Activated CD4-positive, CD25-positive, alpha-beta regulatory T cell (primary cell): ENCODE measurements around the gene DHRSX.
"Not testable (repeated sequence)": the region's sequence is repeated elsewhere in the genome, so short reads cannot be mapped to it uniquely, and the experiment has no call there.

Experiments used
- DNase-seq, 4 experiments: peaks; one replicate each; lab custom pipeline; 2025; lab: John Stamatoyannopoulos, UW

The DHRSX gene

GRCh38 chrX:2315434-2315833, 185.3 kb downstream of the DHRSX start:
- DNase-seq: no peak

- no peak for DNase-seq
Observed at GRCh38 chrX:2314831-2315365, 185.9 kb downstream of the DHRSX start.

- no peak for DNase-seq
Observed at GRCh38 chrX:2313864-2314640, 186.7 kb downstream of the DHRSX start.

- DNase-seq: not testable (repeated sequence)
Observed at GRCh38 chrX:2312061-2312591, 188.7 kb downstream of the DHRSX start.

DNA sequence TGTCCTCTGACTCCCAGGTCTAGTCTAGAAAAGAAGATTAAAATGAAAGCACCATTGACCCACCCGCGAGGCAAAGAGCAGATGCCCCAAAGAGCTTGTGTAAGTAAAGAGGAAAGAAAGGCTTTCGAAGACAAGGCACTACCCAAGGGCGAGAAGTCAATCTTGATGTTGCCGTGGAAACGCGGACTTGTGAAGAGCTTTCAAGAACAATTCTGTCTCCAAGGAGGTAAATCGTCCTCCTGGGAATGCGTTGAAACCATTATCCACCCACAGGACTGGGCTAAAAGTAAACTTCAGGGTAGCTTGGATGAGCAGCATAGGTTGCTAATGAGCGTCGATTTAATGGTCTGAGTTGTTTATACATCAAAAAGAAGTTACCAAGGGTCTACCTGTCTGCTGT, 189.3 kb downstream of the DHRSX start:
- DNase-seq: no peak

- DNase-seq: no peak
Observed at GRCh38 chrX:2301901-2302300, 198.9 kb downstream of the DHRSX start.

DNA sequence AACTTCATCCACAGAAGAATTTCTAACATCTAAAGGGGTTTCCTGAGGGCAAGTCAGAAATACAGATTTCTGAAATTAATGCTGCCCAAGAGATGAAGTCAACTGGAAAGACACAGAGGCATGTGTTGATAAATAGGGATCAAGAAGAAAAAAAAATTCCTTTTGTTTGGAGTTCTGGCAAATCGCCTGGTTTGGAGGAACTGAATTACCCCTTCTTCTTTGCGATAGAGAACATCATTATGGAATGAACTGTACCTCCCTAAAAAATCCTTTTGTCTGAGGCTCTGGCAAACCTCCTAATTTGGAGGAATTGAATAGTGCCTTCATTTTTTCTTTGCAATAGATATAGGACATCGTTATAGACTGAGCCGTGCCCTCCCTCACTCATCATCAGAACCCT, 200.9 kb downstream of the DHRSX start:
- no peak for DNase-seq

DNA sequence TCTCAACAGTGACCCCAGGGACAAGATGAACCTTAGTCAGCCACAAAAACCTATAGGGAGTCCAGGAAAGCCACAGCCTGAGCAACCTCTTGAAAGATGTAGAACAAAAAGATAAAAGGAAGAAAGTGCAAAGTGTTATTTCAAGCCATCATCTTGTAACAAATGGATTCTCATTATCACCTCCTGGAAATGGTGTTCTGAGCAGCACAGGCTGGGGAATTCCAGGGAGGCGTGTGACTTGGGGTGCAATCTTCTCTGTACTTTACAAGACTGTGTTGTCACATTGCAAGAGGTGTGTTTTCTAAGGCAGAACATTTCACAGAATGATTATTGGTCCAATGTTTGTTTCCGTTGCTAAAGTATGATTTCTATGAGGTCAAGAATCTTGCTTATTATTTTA, 214.0 kb downstream of the DHRSX start:
- DNase-seq: no peak

DNA sequence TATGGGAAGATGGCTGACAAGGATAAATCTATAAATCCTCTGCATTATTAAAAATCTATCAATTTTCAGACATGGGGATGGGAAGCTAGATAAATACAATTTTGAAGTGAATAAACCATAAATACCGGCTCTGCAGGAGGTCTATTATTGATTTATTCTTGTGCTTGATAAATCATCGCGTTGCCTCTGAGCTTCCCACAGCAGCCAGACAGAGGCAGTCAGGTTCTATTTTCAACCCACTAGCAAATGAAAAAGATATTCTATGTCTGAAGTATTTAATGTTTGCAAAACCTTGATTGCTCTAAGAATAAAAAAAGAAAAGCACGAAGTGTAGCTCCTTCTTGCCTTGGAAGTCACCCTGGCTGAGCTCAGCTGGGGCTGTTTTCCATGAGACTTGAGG, 216.2 kb downstream of the DHRSX start:
- no peak for DNase-seq

DNA sequence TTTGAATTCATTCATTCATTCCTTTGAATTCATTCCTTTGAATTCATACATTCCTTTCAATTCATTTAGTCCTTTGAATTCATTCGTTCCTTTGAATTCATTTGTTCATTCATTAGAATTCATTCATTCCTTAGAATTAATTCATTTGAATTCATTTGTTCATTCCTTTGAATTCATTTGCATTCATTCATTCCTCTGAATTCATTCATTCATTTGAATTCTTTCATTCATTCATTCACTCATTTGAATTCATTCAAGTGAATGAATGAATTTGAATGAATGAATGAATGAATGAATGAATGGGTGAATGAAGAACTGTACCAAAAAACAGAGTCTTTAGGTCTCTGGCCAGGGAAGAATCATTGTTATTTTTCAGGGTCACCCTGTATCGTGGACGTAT, 216.6 kb downstream of the DHRSX start:
- DNase-seq: no peak

GRCh38 chrX:2283111-2283859, 217.5 kb downstream of the DHRSX start:
- no peak for DNase-seq

GRCh38 chrX:2282490-2283090, 218.2 kb downstream of the DHRSX start:
- DNase-seq: no peak

- no peak for DNase-seq
Observed at GRCh38 chrX:2272337-2272736, 228.4 kb downstream of the DHRSX start.

GRCh38 chrX:2271595-2271994, 229.2 kb downstream of the DHRSX start:
- not testable (repeated sequence) for DNase-seq

GRCh38 chrX:2270783-2271182, 230.0 kb downstream of the DHRSX start:
- not testable (repeated sequence) for DNase-seq

DNA sequence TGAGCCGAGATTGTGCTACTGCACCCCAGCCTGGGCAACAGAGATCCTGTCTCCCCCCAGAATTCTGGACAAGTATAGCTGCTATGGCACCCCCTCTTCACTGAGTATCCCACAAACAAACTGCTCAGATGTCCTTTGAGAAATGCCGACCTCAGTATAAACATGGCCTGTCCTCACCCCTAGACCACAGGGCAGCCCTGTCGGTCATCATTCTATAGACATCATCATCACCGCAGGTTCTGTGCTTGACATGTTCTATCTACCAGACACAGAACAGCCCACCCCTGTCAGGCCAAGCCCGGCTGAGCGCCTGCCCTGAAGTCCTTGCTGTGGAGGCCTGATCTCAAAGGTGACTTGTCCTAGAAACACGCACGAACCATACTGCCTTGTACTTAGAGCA, 232.9 kb downstream of the DHRSX start:
- DNase-seq: no peak

DNA sequence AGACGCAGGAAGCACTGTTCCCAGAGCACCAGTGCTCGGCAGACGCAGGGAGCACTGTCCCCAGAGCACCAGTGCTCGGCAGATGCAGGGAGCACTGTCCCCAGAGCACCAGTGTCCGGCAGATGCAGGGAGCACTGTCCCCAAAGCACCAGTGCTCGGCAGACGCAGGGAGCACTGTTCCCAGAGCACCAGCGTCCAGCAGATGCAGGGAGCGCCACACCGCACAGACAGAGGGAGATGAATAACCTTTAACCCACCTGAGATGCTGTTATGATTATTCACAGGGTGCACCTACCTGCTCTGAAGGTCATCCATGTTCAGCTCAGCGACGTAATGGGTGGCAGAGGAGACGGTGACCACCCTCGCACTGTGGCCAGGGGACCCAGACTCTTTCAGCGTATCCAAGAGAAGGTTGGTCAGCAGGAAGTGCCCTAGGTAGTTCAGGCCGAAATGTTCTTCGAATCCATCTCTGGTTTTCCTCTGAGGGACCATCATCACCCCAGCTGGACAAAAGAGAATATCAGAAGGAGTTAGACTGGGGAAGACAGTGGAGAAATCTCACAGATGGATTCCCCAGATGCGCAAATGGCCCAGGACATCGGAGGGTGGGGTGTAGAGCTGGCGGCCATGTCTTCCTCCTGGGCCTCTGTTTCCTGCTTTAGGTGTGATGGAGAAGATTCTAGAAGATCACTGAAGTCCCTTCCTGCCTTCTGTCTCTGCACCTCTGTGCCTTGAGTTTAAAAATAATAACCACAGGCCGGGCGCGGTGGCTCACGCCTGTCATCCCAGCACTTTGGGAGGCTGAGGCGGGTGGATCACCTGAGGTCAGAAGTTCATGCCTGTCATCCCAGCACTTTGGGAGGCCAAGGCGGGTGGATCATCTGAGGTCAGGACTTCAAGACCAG, 234.1 kb downstream of the DHRSX start:
- DNase-seq: no peak

GRCh38 chrX:2265658-2266444, 234.9 kb downstream of the DHRSX start:
- DNase-seq: not testable (repeated sequence)

DNA sequence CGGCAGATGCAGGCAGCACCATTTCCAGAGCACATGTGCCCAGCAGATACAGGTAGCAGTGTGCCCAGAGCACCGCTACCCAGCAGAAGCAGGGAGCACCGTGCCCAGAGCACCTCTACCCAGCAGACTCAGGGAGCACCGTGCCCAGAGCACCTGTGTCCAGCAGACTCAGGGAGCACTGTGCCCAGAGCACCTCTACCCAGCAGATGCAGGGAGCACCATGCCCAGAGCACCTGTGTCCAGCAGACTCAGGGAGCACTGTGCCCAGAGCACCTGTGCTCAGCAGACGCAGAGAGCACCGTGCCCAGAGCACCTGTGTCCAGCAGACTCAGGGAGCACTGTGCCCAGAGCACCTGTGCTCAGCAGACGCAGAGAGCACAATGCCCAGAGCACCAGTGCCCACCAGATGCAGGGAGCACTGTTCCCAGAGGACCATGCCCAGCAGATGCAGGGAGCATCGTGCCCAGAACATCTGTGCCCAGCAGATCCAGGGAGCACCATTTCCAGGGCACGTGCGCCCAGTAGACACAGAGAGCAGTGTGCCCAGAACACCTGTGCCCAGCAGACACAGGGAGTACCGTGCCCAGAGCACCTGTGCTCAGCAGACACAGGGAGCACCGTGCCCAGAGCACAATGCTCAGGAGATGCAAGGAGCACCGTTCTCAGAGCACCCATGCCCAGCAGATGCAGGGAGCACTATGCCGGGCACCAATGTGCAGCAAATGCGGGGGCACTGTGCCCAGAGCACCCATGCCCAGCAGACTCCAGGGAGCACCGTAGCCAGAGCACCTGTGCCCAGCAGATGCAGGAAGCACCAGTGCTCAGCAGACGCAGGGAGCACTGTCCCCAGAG, 236.4 kb downstream of the DHRSX start:
- no peak for DNase-seq

DNA sequence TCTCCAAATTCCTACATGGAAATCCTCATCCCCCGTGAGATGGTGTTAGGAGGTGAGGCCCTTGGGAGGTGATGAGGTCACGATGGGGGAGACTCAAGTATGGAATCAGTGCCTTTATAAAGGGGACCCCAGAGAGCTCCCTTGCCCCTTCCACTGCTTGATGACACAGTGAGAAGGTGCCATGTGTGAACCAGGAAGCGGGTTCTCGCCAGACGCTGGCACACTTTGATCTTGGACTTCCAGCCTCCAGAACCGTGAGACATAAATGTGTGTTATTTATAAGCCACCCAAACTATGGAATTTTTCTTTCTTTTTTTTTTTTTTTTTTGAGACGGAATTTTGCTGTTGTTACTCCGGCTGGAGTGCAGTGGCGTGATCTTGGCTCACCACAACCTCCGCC, 237.6 kb downstream of the DHRSX start:
- DNase-seq: no peak
